Testis (tissue), 2 donors: Measurements from ENCODE around the gene TMC3.

Source experiments
- CTCF ChIP-seq, 3 experiments: fragments of 450-650 bp in 2 of 3; fragments of 200-600 bp in 1 of 3; sonication (generic) in 1 of 3; IDR thresholded peaks; one replicate each; pipeline ENCODE4 v1.5.1; 2016 to 2019; ENCODE audit warnings: antibody characterized with exemption in 3 of 3, mild to moderate bottlenecking in 2 of 3, moderate library complexity in 1 of 3
- POLR2A ChIP-seq: fragments of 450-650 bp; IDR thresholded peaks from one replicate; pipeline ENCODE4 v1.6.1; 2017; ENCODE audit warnings: antibody characterized with exemption, mild to moderate bottlenecking, moderate library complexity

GRCh38 chr15:81357180-81357686 is 16.8 kb downstream of the TMC3 start:
- no peak for TF ChIP-seq POLR2A
- no peak for TF ChIP-seq CTCF (IDR thresholded peaks at IDR 0.05)
